Measurements from ENCODE around the gene BCR. TPM values are rescaled to one million over a fixed set of nuclear protein-coding genes. Genes with fewer than 3 reads are reported as not detected.

BCR gene
- total RNA-seq, 3 donors from 2014 or later: 25.3 to 44.6 (median 35.1) TPM

GRCh38 chr22:23282986-23283385 is 102.7 kb downstream of the BCR start:
- Histone ChIP-seq H3K36me3 (no peaks in the 10 kb centered on the region), H3K9me3 (no peaks in the 10 kb centered on the region), H3K27me3 (no peaks in the 10 kb centered on the region), H3K27ac (peak overlapping the region; percentile 95 to 97), H3K4me3 (no peak overlapping the region), H3K4me1 (peaks cover 13 to 35% of the 10 kb centered on the region in 2 donors)
- intact Hi-C loops (cut with DNase I; ENCODE audit: low total_unique reads): loop anchor here (5.0 kb wide), 1 partner anchor 106 kb away; no protein-coding TSS in a partner anchor
- DNase-seq (ENCODE audit: low spot score in 2 of 2): no peak
- no peak for TF ChIP-seq CTCF (IDR thresholded peaks at IDR 0.05)
- no peak for TF ChIP-seq POLR2A (IDR thresholded peaks at IDR 0.05)
- no peak for TF ChIP-seq POLR2AphosphoS5 (IDR thresholded peaks at IDR 0.05)

GRCh38 chr22:23283591-23284503 is 103.5 kb downstream of the BCR start:
- TF ChIP-seq CTCF (IDR thresholded peaks at IDR 0.05) (no peak), POLR2A (IDR thresholded peaks at IDR 0.05) (no peak), POLR2AphosphoS5 (IDR thresholded peaks at IDR 0.05) (no peak)
- Histone ChIP-seq H3K27me3 (no peaks in the 10 kb centered on the region), H3K9me3 (no peaks in the 10 kb centered on the region), H3K36me3 (no peaks in the 10 kb centered on the region), H3K4me3 (no peak overlapping the region), H3K27ac (peak overlapping the region; percentile 95 to 97), H3K4me1 (peaks cover 13 to 35% of the 10 kb centered on the region in 2 donors)
- intact Hi-C loops (cut with DNase I; ENCODE audit: low total_unique reads): loop anchor here (5.0 kb wide), 1 partner anchor 107 kb away; no protein-coding TSS in a partner anchor
- DNase-seq (ENCODE audit: low spot score in 2 of 2): no peak

GRCh38 chr22:23284504-23285033 is 104.3 kb downstream of the BCR start:
- intact Hi-C loops (cut with DNase I; ENCODE audit: low total_unique reads): loop anchor here (5.0 kb wide), 1 partner anchor 107 kb away; no protein-coding TSS in a partner anchor
- no peak overlapping the region for H3K4me3 ChIP-seq
- no peaks in the 10 kb centered on the region for H3K36me3 ChIP-seq
- peaks cover 9 to 28% of the 10 kb centered on the region in 2 donors for H3K4me1 ChIP-seq
- H3K27me3 ChIP-seq: no peaks in the 10 kb centered on the region
- TF ChIP-seq POLR2AphosphoS5 (IDR thresholded peaks at IDR 0.05) (no peak), CTCF (IDR thresholded peaks at IDR 0.05) (no peak), POLR2A (IDR thresholded peaks at IDR 0.05) (no peak)
- H3K9me3 ChIP-seq: no peaks in the 10 kb centered on the region
- DNase-seq (ENCODE audit: low spot score in 2 of 2): no peak
- H3K27ac ChIP-seq: peak overlapping the region; percentile 95 to 97

GRCh38 chr22:23285236-23285635 is 104.9 kb downstream of the BCR start:
- intact Hi-C loops (cut with DNase I; ENCODE audit: low total_unique reads): no loop called here
- Histone ChIP-seq H3K4me3 (no peak overlapping the region), H3K27me3 (no peaks in the 10 kb centered on the region), H3K9me3 (no peaks in the 10 kb centered on the region), H3K4me1 (peaks cover 5 to 23% of the 10 kb centered on the region in 2 donors), H3K36me3 (no peaks in the 10 kb centered on the region), H3K27ac (no peak overlapping the region)
- TF ChIP-seq POLR2AphosphoS5 (IDR thresholded peaks at IDR 0.05): no peak
- no peak for TF ChIP-seq POLR2A (IDR thresholded peaks at IDR 0.05)
- TF ChIP-seq CTCF (IDR thresholded peaks at IDR 0.05): no peak
- no peak for DNase-seq (ENCODE audit: low spot score in 2 of 2)

GRCh38 chr22:23285734-23286133 is 105.4 kb downstream of the BCR start:
- H3K27ac ChIP-seq: peak overlapping the region in 1 of 2 donors; percentile 5
- H3K9me3 ChIP-seq: no peaks in the 10 kb centered on the region
- intact Hi-C loops (cut with DNase I; ENCODE audit: low total_unique reads): no loop called here
- H3K27me3 ChIP-seq: no peaks in the 10 kb centered on the region
- no peak overlapping the region for H3K4me3 ChIP-seq
- DNase-seq (ENCODE audit: low spot score in 2 of 2): no peak
- no peaks in the 10 kb centered on the region for H3K36me3 ChIP-seq
- TF ChIP-seq CTCF (IDR thresholded peaks at IDR 0.05): no peak
- TF ChIP-seq POLR2A (IDR thresholded peaks at IDR 0.05): no peak
- TF ChIP-seq POLR2AphosphoS5 (IDR thresholded peaks at IDR 0.05): no peak
- peaks cover 5 to 23% of the 10 kb centered on the region in 2 donors for H3K4me1 ChIP-seq
